ENCODE data around the gene HDAC4.

The HDAC4 gene

DNA sequence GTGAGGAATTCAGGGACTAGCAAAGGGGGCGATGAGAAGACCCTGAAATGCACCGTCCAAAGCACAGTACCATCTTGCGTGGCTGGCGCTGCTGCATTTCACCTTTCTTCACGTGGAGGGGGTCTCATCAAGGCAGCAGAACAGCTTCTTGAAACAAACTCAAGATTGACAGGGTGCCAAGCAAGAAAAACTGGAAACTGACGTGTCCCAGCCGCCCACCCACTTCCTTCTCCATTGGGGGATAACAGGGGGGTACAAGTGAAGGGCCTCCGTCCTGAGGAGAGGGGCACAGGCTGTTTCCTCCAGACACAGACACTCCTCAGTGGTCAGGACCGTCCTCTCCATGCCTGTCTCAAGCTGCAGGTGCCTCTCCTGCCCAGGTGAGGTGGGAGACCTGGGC, 32.5 kb downstream of the HDAC4 start:
- no peak overlapping the region for H3K4me2 ChIP-seq (ENCODE audit: low read depth, low read length, poor library complexity, severe bottlenecking)
- no peaks in the 10 kb centered on the region for H3K4me1 ChIP-seq (ENCODE audit: insufficient read depth, low read length, poor library complexity, severe bottlenecking)
- no peaks in the 10 kb centered on the region for H3K27me3 ChIP-seq (ENCODE audit: insufficient read depth, low read length, poor library complexity, severe bottlenecking)
- H3K36me3 ChIP-seq (ENCODE audit: insufficient read depth, low read length): no peaks in the 10 kb centered on the region
- H3K9me2 ChIP-seq (replicated peaks; ENCODE audit: low read depth, low read length): no peaks in the 10 kb centered on the region
- no peak overlapping the region for H3K4me3 ChIP-seq (ENCODE audit: low read length, poor library complexity, severe bottlenecking)
- no peak overlapping the region for H3K9ac ChIP-seq (ENCODE audit: low read depth, low read length, poor library complexity, severe bottlenecking)
- no peaks in the 10 kb centered on the region for H3F3A ChIP-seq (ENCODE audit: low read depth)
- H3K79me2 ChIP-seq (ENCODE audit: insufficient read depth, low read length): no peaks in the 10 kb centered on the region; the same call in 1 of the 2 replicates
- no peak overlapping the region for H2AFZ ChIP-seq (ENCODE audit: low read length)
- H3K9me3 ChIP-seq (ENCODE audit: insufficient read depth, low read depth, low read length): no peaks in the 10 kb centered on the region
- TF ChIP-seq, protein P1, sequence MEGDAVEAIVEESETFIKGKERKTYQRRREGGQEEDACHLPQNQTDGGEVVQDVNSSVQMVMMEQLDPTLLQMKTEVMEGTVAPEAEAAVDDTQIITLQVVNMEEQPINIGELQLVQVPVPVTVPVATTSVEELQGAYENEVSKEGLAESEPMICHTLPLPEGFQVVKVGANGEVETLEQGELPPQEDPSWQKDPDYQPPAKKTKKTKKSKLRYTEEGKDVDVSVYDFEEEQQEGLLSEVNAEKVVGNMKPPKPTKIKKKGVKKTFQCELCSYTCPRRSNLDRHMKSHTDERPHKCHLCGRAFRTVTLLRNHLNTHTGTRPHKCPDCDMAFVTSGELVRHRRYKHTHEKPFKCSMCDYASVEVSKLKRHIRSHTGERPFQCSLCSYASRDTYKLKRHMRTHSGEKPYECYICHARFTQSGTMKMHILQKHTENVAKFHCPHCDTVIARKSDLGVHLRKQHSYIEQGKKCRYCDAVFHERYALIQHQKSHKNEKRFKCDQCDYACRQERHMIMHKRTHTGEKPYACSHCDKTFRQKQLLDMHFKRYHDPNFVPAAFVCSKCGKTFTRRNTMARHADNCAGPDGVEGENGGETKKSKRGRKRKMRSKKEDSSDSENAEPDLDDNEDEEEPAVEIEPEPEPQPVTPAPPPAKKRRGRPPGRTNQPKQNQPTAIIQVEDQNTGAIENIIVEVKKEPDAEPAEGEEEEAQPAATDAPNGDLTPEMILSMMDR (conservative IDR thresholded peaks at IDR 0.05; ENCODE audit: low read length): no peak
- no peak for TF ChIP-seq EZH2phosphoT487 (IDR thresholded peaks at IDR 0.05; ENCODE audit: borderline replicate concordance)
- H4K20me1 ChIP-seq (ENCODE audit: insufficient read depth, low read length, poor library complexity, severe bottlenecking): no peaks in the 10 kb centered on the region

DNA sequence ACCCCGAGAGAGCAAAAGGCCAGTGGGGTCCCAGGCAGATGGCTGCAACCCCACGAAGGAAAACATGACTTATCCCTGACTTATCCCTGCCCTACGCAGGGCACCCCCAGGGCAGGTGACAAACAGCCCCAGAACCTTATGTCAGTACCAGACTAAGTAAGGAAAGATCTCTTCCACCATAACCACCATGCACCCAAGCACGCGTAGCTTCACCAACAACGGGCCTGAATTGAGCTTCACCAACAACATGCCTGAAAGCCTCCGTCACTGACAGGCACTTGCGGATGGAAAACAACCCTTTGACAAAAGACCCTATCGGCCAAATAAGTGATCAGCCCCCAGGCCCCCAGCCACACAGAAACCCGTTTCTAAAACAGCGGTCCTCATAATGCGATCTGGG, 34.1 kb downstream of the HDAC4 start:
- H3F3A ChIP-seq (ENCODE audit: low read depth): no peaks in the 10 kb centered on the region
- no peak overlapping the region for H3K9ac ChIP-seq (ENCODE audit: low read depth, low read length, poor library complexity, severe bottlenecking)
- H3K36me3 ChIP-seq (ENCODE audit: insufficient read depth, low read length): no peaks in the 10 kb centered on the region
- H3K4me3 ChIP-seq (ENCODE audit: low read length, poor library complexity, severe bottlenecking): no peak overlapping the region
- TF ChIP-seq EZH2phosphoT487 (IDR thresholded peaks at IDR 0.05; ENCODE audit: borderline replicate concordance): no peak
- TF ChIP-seq, protein P1 (conservative IDR thresholded peaks at IDR 0.05; ENCODE audit: low read length): no peak
- no peaks in the 10 kb centered on the region for H3K9me3 ChIP-seq (ENCODE audit: insufficient read depth, low read depth, low read length)
- H3K9me2 ChIP-seq (replicated peaks; ENCODE audit: low read depth, low read length): no peaks in the 10 kb centered on the region
- H3K4me1 ChIP-seq (ENCODE audit: insufficient read depth, low read length, poor library complexity, severe bottlenecking): no peaks in the 10 kb centered on the region
- H2AFZ ChIP-seq (ENCODE audit: low read length): no peak overlapping the region
- no peaks in the 10 kb centered on the region for H3K27me3 ChIP-seq (ENCODE audit: insufficient read depth, low read length, poor library complexity, severe bottlenecking)
- H4K20me1 ChIP-seq (ENCODE audit: insufficient read depth, low read length, poor library complexity, severe bottlenecking): no peaks in the 10 kb centered on the region
- H3K79me2 ChIP-seq (ENCODE audit: insufficient read depth, low read length): no peaks in the 10 kb centered on the region; the same call in 1 of the 2 replicates
- no peak overlapping the region for H3K4me2 ChIP-seq (ENCODE audit: low read depth, low read length, poor library complexity, severe bottlenecking)

DNA sequence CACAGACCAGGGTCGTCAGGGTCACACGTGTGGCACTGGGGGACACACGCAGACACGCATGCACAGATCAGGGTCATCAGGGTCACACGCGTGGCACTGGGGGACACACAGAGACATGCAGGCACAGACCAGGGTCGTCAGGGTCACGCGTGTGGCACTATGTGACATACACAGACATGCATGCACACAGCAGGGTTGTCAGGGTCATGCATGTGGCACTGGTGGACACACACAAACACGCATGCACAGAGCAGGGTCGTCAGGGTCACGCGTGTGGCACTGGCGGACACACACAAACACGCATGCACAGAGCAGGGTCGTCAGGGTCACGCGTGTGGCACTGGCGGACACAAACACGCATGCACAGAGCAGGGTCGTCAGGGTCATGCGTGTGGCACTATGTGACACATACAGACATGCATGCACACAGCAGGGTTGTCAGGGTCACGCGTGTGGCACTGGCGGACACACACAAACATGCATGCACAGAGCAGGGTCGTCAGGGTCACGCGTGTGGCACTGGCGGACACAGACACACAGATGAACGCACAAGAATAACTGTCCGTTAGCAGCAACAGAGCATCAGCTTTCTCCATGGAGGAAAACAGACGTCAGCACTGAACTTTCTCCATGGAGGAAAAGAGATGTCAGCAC, 34.9 kb downstream of the HDAC4 start:
- Histone ChIP-seq H3K4me3 (ENCODE audit: low read length, poor library complexity, severe bottlenecking) (no peak overlapping the region), H3K36me3 (ENCODE audit: insufficient read depth, low read length) (no peaks in the 10 kb centered on the region), H3K4me2 (ENCODE audit: low read depth, low read length, poor library complexity, severe bottlenecking) (no peak overlapping the region), H3K9ac (ENCODE audit: low read depth, low read length, poor library complexity, severe bottlenecking) (no peak overlapping the region), H3K79me2 (ENCODE audit: insufficient read depth, low read length) (no peaks in the 10 kb centered on the region; the same call in 1 of the 2 replicates), H3K9me3 (ENCODE audit: insufficient read depth, low read depth, low read length) (no peaks in the 10 kb centered on the region), H2AFZ (ENCODE audit: low read length) (no peak overlapping the region), H3F3A (ENCODE audit: low read depth) (no peaks in the 10 kb centered on the region), H3K27me3 (ENCODE audit: insufficient read depth, low read length, poor library complexity, severe bottlenecking) (no peaks in the 10 kb centered on the region), H3K4me1 (ENCODE audit: insufficient read depth, low read length, poor library complexity, severe bottlenecking) (no peaks in the 10 kb centered on the region), H4K20me1 (ENCODE audit: insufficient read depth, low read length, poor library complexity, severe bottlenecking) (no peaks in the 10 kb centered on the region), H3K9me2 (replicated peaks; ENCODE audit: low read depth, low read length) (no peaks in the 10 kb centered on the region)
- TF ChIP-seq, protein P1 (conservative IDR thresholded peaks at IDR 0.05; ENCODE audit: low read length): no peak
- TF ChIP-seq EZH2phosphoT487 (IDR thresholded peaks at IDR 0.05; ENCODE audit: borderline replicate concordance): no peak

Data from Loucy (cell line).